Aorta (tissue), 5 donors: ENCODE results near the gene ARHGAP22. TPM values are rescaled to one million over a fixed set of nuclear protein-coding genes. Genes with fewer than 3 reads are reported as not detected.
A peak's percentile ranks its signal among the peaks of the same experiment; 100 is the strongest.

Experiments
- ATAC-seq: fragments of 200-7000 bp; cut with Tn5 transposase; one replicate; pipeline ENCODE4 v1.9.1; 2022; ENCODE audit warnings: moderate library complexity; ENCODE audit not compliant: low FRiP score
- DNase-seq, 2 donors: peaks; one replicate each; pipeline ENCODE4 v3.0.0-alpha.2; 2020
- H3K27ac ChIP-seq, 2 donors: one replicate each; pipeline ENCODE4 v1.5.1; 2013; ENCODE audit warnings: low read length in 2 of 2, mild to moderate bottlenecking in 2 of 2, moderate library complexity in 2 of 2, control low read depth in 1 of 2, inconsistent platforms in 1 of 2, low read depth in 1 of 2
- H3K27me3 ChIP-seq, 2 donors: one replicate each; pipeline ENCODE4 v1.6.1; 2013; ENCODE audit warnings: control low read depth in 1 of 2, low read length in 1 of 2, mild to moderate bottlenecking in 1 of 2, moderate library complexity in 1 of 2; ENCODE audit not compliant: insufficient read depth in 2 of 2, control insufficient read depth in 1 of 2
- H3K36me3 ChIP-seq, 2 donors: one replicate each; pipeline ENCODE4 v1.6.1; 2013; ENCODE audit warnings: control low read depth in 1 of 2, low read length in 1 of 2, mild to moderate bottlenecking in 1 of 2; ENCODE audit not compliant: insufficient read depth in 2 of 2, control insufficient read depth in 1 of 2
- H3K4me1 ChIP-seq, 2 donors: one replicate each; pipeline ENCODE4 v1.6.1; 2013; ENCODE audit warnings: low read length in 2 of 2, control low read depth in 1 of 2, mild to moderate bottlenecking in 1 of 2, moderate library complexity in 1 of 2; ENCODE audit not compliant: insufficient read depth in 2 of 2, control insufficient read depth in 1 of 2
- H3K4me3 ChIP-seq, 2 donors: one replicate each; pipeline ENCODE4 v1.5.1; 2013; ENCODE audit warnings: low read length in 2 of 2, control low read depth in 1 of 2, mild to moderate bottlenecking in 1 of 2
- H3K9me3 ChIP-seq: one replicate; pipeline ENCODE4 v1.6.1; 2013; ENCODE audit warnings: mild to moderate bottlenecking, low read length; ENCODE audit not compliant: control insufficient read depth
- WGBS, 2 donors: extraction: QIAGEN DNeasy Blood & Tissue Kit; methylation state at CpG; one replicate each; pipeline ENCODE4 v1.1.7; 2013; 5-methylcytosine and 5-hydroxymethylcytosine counted together
- intact Hi-C, 2 donors: fragments of 100-400 bp; cut with DNase I; formaldehyde crosslinking; loops; one replicate each; pipeline versions ENCODE4 v1.14.2 to v1.15.0; 2022
- polyA plus RNA-seq, 2 donors: library from polyadenylated mRNA; stranded (reverse); fragments of 200-250 nt; gene quantifications; one replicate each; pipeline ENCODE4 v1.2.3, GENCODE V29; 2013
- total RNA-seq, 2 donors: library from RNA; stranded (reverse); fragmentation: NEBNext Ultra II Directional; extraction: Animal tissue kit (Norgen Biotek cat#: 25700); gene quantifications; one replicate each; pipeline ENCODE4 v1.2.1, GENCODE V29; 2021
- donor health status: healthy with polysubstance abuse.
- donor health status: Bipolar disorder and iron deficiency.
- donor health status: DM: no; HTN: no; CAD: no.
- donor health status: DM: no; HTN: no; CAD: no.
- donor health status: DM: yes; HTN: yes; CAD: no.

ARHGAP22 gene
- total and polyA plus RNA-seq, 4 donors = 6.1 to 29.1 (median 17.1) TPM

GRCh38 chr10:48454302-48455054 lies 150.4 kb downstream of the ARHGAP22 start:
- peak; percentile 34 to 69 for DNase-seq
- H3K36me3 ChIP-seq = no peaks in the 10 kb centered on the region
- no peak overlapping the region for H3K27ac ChIP-seq
- no peak overlapping the region for H3K4me3 ChIP-seq
- intact Hi-C loops = no loop called here
- no peak for ATAC-seq
- 82 to 86% methylated on average over 12 of the region's 12 CpGs for WGBS, 2 donors
- no peaks in the 10 kb centered on the region for H3K9me3 ChIP-seq
- H3K4me1 ChIP-seq = no peaks in the 10 kb centered on the region
- no peaks in the 10 kb centered on the region for H3K27me3 ChIP-seq

- Histone ChIP-seq H3K27ac (no peak overlapping the region), H3K4me1 (no peaks in the 10 kb centered on the region), H3K27me3 (no peaks in the 10 kb centered on the region), H3K4me3 (no peak overlapping the region), H3K36me3 (no peaks in the 10 kb centered on the region), H3K9me3 (no peaks in the 10 kb centered on the region)
- 91% methylated on average over 19 of the region's 19 CpGs for WGBS, 2 donors
- intact Hi-C loops = no loop called here
- ATAC-seq (no peak), DNase-seq (peak in 1 of 2 donors; percentile 29)
Measured at GRCh38 chr10:48453451-48454301, 151.2 kb downstream of the ARHGAP22 start.

GRCh38 chr10:48452879-48453412 lies 151.9 kb downstream of the ARHGAP22 start:
- H3K36me3 ChIP-seq = no peaks in the 10 kb centered on the region
- 90 to 92% methylated on average over 6 of the region's 6 CpGs for WGBS, 2 donors
- H3K27me3 ChIP-seq = no peaks in the 10 kb centered on the region
- H3K4me3 ChIP-seq = no peak overlapping the region
- ATAC-seq = no peak
- H3K4me1 ChIP-seq = no peaks in the 10 kb centered on the region
- H3K9me3 ChIP-seq = no peaks in the 10 kb centered on the region
- no peak overlapping the region for H3K27ac ChIP-seq
- DNase-seq = peak in 1 of 2 donors; percentile 22
- intact Hi-C loops = no loop called here

- Histone ChIP-seq H3K27ac (no peak overlapping the region), H3K4me1 (no peaks in the 10 kb centered on the region), H3K36me3 (no peaks in the 10 kb centered on the region), H3K27me3 (no peaks in the 10 kb centered on the region), H3K9me3 (no peaks in the 10 kb centered on the region), H3K4me3 (no peak overlapping the region)
- 78 to 83% methylated on average over 15 of the region's 15 CpGs for WGBS, 2 donors
- DNase-seq = peak in 1 of 2 donors; percentile 13
- intact Hi-C loops = no loop called here
- no peak for ATAC-seq
Measured at GRCh38 chr10:48451969-48452878, 152.6 kb downstream of the ARHGAP22 start.

GRCh38 chr10:48450741-48451466 lies 154.0 kb downstream of the ARHGAP22 start:
- no peaks in the 10 kb centered on the region for H3K4me1 ChIP-seq
- WGBS, 2 donors = 95% methylated on average over 42 to 43 of the region's 43 CpGs
- H3K36me3 ChIP-seq = no peaks in the 10 kb centered on the region
- DNase-seq (peak in 1 of 2 donors; percentile 38), ATAC-seq (no peak)
- no peaks in the 10 kb centered on the region for H3K27me3 ChIP-seq
- H3K4me3 ChIP-seq = no peak overlapping the region
- H3K9me3 ChIP-seq = no peaks in the 10 kb centered on the region
- intact Hi-C loops = no loop called here
- no peak overlapping the region for H3K27ac ChIP-seq

- Histone ChIP-seq H3K27me3 (no peaks in the 10 kb centered on the region), H3K9me3 (no peaks in the 10 kb centered on the region), H3K27ac (no peak overlapping the region), H3K4me1 (no peaks in the 10 kb centered on the region), H3K36me3 (no peaks in the 10 kb centered on the region), H3K4me3 (no peak overlapping the region)
- intact Hi-C loops = no loop called here
- DNase-seq (peak in 1 of 2 donors; percentile 41), ATAC-seq (no peak)
- 76 to 81% methylated on average over 42 to 49 of the region's 49 CpGs for WGBS, 2 donors
Measured at GRCh38 chr10:48450233-48450740, 154.6 kb downstream of the ARHGAP22 start.

GRCh38 chr10:48449501-48450232 lies 155.2 kb downstream of the ARHGAP22 start:
- peak in 1 of 2 donors; percentile 56 for DNase-seq
- intact Hi-C loops = no loop called here
- Histone ChIP-seq H3K27me3 (no peaks in the 10 kb centered on the region), H3K4me1 (no peaks in the 10 kb centered on the region), H3K36me3 (no peaks in the 10 kb centered on the region), H3K4me3 (no peak overlapping the region), H3K9me3 (no peaks in the 10 kb centered on the region), H3K27ac (no peak overlapping the region)
- ATAC-seq = peak; percentile 2
- WGBS, 2 donors = 40 to 45% methylated on average over 17 to 19 of the region's 19 CpGs
